NCI-H2107 (cell line): ENCODE measurements around the gene STRBP.
"Not testable (repeated sequence)": the region's sequence is repeated elsewhere in the genome, so short reads cannot be mapped to it uniquely, and the experiment has no call there.

Experiments
- DNase-seq: peaks from one replicate; lab custom pipeline; 2025; lab: John Stamatoyannopoulos, UW

STRBP gene

DNA sequence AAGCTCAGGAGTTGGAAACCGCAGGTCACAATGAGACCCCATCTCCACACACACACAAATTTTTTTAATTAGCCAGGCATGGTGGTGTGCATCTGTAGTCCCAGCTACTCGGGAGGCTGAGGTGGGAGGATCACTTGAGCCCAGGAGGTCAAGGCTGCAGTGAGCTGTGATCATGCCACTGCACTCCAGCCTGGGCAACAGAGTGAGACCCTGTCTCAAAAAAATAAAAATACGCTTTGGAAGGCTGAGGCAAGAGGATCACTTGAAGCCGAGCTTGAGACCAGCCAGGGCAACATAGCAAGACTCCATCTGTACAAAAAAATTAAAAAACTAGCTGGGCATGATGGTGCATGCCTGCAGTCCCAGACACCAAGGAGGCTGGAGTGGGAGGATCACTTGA, 19.2 kb downstream of the STRBP start:
- DNase-seq: not testable (repeated sequence)

GRCh38 chr9:123248630-123249029, 19.8 kb downstream of the STRBP start:
- DNase-seq: no peak

GRCh38 chr9:123246534-123246933, 21.9 kb downstream of the STRBP start:
- no peak for DNase-seq

DNA sequence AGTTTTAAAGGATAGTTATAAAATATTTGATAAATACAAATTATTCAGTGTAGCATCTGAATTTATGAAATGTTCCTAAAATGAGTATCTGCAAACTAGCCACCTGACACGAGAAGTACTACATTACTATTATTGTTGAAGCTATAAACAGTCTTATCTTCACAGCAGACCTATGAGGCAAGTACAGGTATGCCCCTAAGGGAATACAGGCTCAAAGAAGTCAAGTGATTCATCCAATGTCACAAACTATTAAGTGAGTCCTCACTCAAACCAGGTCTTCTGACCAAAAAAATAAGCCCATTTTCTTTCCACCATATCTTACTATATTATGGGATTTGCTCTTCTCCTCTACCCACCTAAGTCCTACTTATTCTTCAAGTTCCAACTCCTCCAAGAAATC, 28.7 kb downstream of the STRBP start:
- no peak for DNase-seq

DNA sequence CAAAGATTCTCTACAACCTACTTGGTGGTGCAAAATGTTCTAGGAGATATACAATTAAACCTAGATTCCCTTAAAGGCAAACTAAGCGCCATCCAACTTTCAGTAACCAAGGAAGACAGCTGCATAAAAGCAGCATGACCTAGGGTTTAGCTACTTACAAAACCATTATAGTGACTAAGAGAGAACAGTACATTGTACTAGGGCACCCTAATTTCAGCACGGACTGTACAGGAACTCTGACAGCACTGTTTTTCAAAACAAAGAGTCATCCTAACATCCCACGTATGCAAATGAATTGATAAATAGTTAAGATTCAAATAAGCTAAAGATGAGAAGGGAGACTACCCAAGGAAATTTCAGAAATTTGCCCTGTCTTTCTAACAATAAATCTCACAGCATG, 30.0 kb downstream of the STRBP start:
- DNase-seq: no peak

DNA sequence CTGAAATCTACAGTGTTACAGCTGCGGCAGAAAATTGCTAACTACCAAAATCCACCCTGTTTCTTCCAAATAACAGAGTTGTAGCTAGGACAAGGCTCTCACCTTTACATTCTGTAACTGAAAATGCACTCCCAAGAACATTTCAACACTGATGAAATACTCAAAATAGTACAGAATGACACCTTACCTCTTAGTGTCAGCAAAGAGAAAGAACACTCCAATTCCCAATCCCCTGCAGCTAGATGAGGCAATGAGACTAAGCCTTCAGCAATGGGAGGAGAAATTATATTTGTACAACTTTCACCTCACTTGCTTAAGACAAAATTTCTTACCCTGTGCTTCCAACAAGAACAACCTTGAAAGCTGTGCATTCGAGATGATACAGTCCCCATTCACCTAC, 31.2 kb downstream of the STRBP start:
- no peak for DNase-seq

DNA sequence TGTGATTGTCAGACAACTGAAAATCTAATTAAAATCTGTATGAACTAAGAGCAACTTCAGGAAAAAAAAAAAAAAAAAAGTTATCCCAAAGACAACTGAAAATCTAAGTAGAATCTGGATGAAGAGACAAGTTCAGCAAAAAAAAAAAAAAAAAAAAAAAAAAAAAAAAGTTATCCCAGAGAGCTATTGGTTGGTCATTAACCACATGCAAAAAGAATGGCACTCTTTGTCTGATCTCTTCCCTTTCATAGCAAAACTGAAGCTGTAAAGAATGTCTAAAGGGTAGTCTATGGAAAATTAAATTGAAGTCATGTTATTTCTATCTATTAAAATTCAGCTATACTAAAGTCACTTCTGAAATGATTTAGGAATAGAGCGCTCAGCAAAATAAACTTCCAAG, 32.9 kb downstream of the STRBP start:
- DNase-seq: no peak

- DNase-seq: no peak
These were observed 33.5 kb downstream of the STRBP start for GRCh38 chr9:123234853-123235252.

DNA sequence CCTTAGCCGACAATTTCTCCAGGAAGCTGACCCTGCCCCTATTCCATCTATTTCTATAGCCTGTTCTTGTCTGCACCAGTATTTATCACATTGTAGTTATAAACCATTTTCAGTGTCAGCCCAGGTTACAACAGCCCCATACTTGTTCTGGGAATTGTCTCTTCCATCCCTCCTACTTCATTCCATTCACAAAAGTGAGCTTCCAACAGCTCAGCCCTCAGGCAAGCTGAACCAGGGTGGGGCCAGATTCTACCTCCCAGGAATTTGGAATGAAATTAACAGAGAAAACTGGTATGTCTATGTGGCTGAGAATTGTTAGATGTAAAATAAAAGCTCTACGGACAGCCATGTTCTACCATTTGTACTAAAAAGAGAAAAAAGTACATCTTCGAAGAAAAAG, 36.1 kb downstream of the STRBP start:
- DNase-seq: no peak

DNA sequence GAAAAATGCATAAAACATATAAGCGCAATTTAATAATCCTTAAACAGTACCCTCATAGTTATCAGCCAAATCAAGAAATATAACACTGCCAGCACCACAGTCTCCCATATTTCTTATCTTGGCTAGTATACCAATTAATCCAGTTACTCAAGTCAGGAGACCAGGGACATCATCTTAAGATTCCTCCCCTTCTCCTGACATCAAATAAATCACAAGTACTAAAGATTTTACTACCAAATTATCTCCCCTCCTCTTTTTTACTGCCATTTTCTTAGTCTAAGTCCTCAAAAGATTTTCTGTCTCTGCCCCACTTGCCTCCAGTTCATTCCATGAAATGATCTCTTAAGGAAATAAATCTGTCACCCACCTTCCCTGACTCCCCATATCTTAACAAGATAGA, 37.0 kb downstream of the STRBP start:
- no peak for DNase-seq

- no peak for DNase-seq
These were observed 39.4 kb downstream of the STRBP start for GRCh38 chr9:123228967-123229366.

- no peak for DNase-seq
These were observed 42.4 kb downstream of the STRBP start for GRCh38 chr9:123225995-123226394.

GRCh38 chr9:123225374-123225813, 43.0 kb downstream of the STRBP start:
- DNase-seq: no peak

- no peak for DNase-seq
These were observed 48.3 kb downstream of the STRBP start for GRCh38 chr9:123220127-123220526.

DNA sequence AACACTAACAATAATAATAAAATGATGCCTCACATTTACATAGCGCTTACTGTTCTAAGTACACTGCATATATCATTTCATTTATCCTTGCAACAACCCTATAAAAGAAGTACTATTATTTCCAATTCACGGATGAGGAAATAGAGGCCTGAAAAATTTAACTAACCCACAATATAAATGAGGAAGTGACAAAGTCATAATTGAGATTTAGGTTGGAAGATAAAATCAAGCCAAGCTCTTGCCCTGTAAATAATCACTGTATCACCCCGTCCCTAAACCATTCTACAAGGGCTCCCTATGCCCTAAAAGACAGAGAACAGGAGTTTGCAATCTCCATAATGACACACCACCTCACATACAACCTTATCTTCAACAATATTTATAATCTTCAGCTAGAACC, 49.6 kb downstream of the STRBP start:
- DNase-seq: no peak

GRCh38 chr9:123217128-123217654, 51.2 kb downstream of the STRBP start:
- no peak for DNase-seq

DNA sequence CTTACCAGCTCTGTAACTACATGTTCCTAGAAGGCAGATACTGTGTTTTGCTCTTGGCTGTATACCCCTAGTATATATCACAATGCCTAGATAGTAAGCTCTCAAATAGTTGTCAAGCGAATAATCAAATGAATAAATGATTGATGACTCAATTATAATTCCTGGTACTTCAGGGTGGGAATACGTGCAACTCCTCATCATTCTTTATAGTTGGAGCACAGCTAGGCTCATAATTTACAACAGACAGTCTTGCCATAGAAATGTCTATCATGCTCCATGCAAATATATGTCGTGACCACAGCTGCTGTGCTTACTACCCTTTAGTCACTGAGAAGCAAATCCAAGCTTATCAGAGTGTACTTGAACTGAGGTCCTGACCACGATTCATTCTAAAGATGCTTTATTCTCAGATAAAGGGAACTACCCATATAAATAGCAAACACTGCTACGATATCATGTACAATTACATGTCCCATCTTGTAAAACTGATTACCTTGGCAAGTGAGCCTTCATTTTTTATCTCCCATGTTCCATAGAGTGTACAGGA, 52.1 kb downstream of the STRBP start:
- no peak for DNase-seq

GRCh38 chr9:123211081-123211480, 57.3 kb downstream of the STRBP start:
- no peak for DNase-seq

- no peak for DNase-seq
These were observed 59.7 kb downstream of the STRBP start for GRCh38 chr9:123208626-123209174.

DNA sequence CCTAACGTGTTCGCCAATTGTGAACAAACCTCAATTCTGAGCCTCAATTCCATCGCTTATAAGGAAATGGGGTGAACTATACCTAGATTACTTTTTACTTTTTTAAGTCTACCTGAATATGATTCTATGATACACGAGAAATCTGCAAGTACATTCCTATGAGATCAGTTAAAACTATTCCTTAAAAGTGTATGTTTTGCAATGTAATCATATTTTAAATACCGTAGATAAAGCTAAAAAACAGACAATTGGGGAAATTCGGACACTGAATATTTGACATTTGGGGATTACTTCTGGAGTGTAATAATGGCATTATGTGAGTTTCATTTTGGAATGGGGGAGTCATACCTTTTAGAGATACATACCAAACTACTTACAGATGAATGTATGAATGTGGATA, 62.3 kb downstream of the STRBP start:
- DNase-seq: no peak

GRCh38 chr9:123201083-123201482, 67.3 kb downstream of the STRBP start:
- DNase-seq: no peak

- not testable (repeated sequence) for DNase-seq
These were observed 67.9 kb downstream of the STRBP start for GRCh38 chr9:123200469-123200868.

- DNase-seq: no peak
These were observed 72.3 kb downstream of the STRBP start for GRCh38 chr9:123196124-123196523.

GRCh38 chr9:123194023-123194422, 74.4 kb downstream of the STRBP start:
- no peak for DNase-seq
